OCI-LY7 (cell line): ENCODE results near the gene CLMP.

Experiments
- EZH2phosphoT487 ChIP-seq: fragments of 200-600 bp; sonication (generic); IDR thresholded peaks from 2 replicates; pipeline ENCODE4 v1.6.1; 2018; ENCODE audit warnings: low read depth, borderline replicate concordance, mild to moderate bottlenecking, mixed run types, antibody characterized with exemption, low read length, moderate library complexity, mixed read lengths
- TF ChIP-seq, protein P1 (sequence below): fragments of 200-600 bp; sonication (generic); conservative IDR thresholded peaks from 2 replicates; pipeline ENCODE4 v1.5.1; 2014; ENCODE audit warnings: mild to moderate bottlenecking, antibody characterized with exemption, low read length, moderate library complexity, mixed read lengths

DNA sequence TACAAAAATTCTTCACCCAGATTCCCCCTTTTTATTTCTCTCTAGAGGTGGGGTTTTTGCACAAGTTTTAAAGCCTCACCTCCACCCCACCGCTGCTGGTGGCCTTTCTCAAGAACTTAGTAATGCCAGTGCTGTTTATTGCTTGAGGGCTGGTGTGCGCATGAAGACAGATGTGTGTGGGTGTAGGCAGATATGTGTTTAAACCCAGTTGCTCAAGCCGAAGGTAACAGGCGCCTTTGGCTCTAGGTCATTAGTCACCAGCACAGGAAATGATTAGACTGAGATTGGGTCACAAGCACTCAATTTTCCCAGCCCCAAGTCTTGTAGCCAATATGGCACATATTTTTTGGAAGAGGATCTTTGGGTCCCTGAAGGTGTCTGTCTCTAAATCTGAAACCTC is 2.7 kb upstream of the CLMP start:
- TF ChIP-seq, protein P1, sequence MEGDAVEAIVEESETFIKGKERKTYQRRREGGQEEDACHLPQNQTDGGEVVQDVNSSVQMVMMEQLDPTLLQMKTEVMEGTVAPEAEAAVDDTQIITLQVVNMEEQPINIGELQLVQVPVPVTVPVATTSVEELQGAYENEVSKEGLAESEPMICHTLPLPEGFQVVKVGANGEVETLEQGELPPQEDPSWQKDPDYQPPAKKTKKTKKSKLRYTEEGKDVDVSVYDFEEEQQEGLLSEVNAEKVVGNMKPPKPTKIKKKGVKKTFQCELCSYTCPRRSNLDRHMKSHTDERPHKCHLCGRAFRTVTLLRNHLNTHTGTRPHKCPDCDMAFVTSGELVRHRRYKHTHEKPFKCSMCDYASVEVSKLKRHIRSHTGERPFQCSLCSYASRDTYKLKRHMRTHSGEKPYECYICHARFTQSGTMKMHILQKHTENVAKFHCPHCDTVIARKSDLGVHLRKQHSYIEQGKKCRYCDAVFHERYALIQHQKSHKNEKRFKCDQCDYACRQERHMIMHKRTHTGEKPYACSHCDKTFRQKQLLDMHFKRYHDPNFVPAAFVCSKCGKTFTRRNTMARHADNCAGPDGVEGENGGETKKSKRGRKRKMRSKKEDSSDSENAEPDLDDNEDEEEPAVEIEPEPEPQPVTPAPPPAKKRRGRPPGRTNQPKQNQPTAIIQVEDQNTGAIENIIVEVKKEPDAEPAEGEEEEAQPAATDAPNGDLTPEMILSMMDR, result no peak
- TF ChIP-seq EZH2phosphoT487, result no peak
